ENCODE measurements around the gene HOXB8.
A peak's percentile ranks its signal among the peaks of the same experiment; 100 is the strongest.

HOXB8 gene

DNA sequence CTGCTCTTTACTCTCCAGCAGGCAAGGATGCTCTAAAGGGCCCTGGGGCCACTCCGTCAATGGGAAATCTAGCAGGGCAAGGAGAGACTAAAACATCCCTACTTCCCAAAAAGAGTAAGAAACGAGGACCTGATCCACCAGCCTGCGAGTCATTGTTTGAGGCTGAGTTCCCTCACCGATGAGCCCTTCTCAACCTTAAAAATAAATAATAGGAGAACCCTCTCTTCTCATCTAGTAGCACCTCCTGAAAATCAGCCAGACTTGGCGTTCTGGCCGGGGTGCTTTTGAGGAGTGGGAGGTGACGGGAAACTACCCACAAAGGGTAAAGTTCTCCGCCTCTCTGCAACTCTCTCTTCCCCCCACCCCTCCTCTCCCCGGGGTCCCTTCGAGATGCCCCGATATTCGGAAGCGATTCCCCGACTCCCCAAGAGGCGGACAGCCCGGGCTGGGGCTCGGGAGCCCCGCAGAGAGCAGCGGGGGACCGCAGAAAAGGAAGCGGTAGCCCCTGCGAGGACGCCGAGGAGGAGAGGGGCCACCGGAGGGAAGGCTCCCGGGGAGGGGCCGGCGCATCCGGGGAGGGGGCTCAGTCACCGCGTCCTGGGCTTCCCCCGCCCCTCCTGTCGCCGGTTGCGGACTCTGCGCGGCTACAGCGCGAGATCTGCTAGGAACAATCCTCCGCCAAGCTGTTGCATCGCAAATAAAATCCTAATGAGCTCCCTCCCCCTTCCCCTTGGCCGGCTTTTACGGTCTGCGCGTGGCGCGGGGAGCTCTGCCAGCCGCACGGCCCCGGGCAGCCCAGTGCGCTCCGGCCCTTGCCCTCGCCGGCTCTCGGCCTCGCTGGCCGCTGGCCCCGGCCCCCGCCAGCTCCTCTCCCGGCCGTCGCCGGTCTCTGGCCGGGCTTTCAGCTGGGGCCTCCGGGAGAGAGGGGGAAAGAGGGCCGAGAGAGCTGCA, 9.7 kb upstream of the HOXB8 start:
- no peak for FAIRE-seq

GRCh38 chr17:48624118-48624517, 9.0 kb upstream of the HOXB8 start:
- FAIRE-seq = no peak

- FAIRE-seq = no peak
These were observed 8.5 kb upstream of the HOXB8 start for GRCh38 chr17:48623583-48623982.

GRCh38 chr17:48622857-48623256, 7.8 kb upstream of the HOXB8 start:
- FAIRE-seq = no peak

DNA sequence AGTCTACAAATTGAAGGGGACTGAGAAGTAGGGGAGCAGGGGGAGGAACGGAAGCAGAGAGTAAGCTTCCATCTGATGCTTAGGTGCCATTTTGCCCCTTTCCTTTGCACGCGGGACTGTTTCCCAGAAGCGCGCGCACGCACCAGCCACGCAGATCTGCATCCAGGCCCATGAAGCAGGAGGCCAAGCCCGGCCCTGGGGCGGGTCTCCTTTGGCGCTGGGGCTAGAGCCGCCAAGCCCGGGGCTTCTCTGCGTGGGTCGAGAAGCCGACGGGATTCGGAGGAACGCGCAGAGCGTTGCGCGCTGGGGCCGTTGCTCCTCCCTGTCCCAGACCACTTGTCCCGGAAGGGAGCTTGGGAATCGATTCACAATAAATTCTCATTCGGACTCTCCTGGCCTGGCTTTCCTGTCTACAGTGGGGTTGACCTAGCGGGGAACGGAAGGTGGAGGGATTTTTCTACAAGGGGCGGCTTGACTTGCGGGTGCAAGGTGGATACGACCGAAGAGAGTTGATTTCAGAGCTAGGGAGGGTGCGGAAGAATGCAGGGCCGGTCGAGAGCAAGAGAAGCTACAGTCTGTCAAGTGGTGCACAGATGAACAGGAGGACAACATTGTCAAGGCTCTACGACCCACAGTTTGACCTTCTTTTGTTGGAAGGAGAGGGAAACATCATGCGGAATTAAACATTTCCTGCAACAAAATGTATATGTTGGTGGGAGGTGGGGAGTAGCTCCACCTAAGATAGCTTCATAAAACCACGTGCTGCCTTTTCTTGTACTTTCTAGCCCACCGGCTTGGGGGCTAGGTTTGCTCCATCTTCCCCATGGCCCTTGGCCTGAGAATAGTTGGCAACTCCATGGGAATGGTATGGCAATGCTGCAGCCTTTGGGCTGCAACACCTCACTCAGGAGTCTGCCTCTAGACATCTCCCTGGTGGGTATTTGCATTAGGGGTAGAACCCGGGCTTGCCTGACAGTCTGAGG, 6.6 kb upstream of the HOXB8 start:
- no peak for FAIRE-seq

GRCh38 chr17:48620461-48621139, 5.5 kb upstream of the HOXB8 start:
- no peak for FAIRE-seq

GRCh38 chr17:48619826-48620449, 4.8 kb upstream of the HOXB8 start:
- no peak for FAIRE-seq

GRCh38 chr17:48618256-48618896, 3.3 kb upstream of the HOXB8 start:
- peak; percentile 24 for FAIRE-seq

DNA sequence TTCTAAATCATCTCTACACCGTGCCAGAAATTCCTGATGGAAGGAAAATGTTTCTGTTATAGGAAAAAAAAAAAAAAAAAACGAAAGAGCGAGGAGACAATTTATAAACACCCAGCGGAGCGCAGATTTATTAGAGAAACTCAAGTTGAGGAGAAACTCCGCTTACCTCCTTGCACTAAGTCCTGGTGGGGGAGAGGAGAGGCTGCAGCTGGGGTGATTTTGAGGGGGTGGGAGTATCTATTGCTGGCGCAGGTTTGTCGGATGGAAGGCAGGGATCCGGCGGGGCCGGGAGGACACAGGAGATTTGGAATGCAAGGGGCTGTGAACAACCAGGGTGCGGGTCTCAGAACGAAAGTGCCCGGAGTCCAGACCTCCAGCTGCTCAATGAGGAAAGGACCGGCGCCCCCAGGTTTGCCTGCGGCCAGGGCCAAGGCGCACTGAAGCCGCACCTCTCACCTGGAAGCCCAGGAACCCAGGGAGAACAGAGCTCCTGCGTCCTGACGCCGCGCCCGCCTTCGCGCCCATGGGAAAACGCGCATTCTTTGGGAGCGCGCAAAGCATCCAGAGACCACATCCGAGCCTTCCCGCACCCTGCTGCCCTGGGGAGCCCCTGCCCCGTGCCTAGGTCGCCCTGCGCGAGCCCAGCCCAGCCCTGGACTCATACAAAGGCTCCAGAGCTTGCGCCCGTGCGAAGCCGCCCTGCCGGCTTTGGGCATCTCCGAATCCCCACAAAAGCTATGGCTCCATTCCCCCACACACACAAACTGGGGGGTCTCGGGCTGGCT, 2.6 kb upstream of the HOXB8 start:
- no peak for FAIRE-seq

DNA sequence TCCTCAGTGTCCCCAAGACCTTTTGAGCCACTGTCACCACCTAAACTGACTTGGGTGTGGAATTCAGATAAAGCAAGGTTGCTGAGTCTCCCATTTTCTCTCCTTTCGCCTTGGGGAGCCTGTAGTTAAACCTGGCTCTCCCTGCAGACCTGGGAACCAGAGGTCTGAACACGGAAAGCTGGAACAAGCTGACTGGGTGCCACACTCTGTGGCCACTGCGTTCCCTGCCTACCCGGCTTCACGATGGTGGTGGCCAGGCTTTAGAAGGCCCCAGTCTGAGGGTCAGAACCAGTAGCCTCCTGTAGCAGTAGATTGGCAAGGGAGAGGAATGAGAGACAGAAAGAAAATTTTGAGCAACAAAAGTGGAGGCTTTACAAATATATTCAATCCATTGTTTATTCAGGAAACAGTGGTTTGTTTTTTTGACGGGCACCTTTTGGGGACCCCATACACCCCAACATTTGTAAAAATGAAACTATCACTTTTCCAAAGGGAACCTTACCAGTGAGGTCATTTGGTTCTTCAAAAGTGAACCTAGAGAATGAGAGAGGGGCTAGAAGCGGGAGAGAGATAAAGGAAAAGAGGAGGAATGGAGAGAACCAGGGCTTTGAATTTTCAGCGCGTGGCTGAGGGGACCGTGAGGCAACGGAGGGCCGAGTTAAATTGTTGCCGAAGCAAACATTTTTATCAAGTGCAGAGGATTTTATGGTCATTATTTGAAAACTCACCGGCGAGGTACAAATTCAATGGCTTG, 1.8 kb upstream of the HOXB8 start:
- no peak for FAIRE-seq

GRCh38 chr17:48615963-48616716, 1.0 kb upstream of the HOXB8 start:
- no peak for FAIRE-seq

- no peak for FAIRE-seq
These were observed 1.0 kb downstream of the HOXB8 start for GRCh38 chr17:48613862-48614694.

DNA sequence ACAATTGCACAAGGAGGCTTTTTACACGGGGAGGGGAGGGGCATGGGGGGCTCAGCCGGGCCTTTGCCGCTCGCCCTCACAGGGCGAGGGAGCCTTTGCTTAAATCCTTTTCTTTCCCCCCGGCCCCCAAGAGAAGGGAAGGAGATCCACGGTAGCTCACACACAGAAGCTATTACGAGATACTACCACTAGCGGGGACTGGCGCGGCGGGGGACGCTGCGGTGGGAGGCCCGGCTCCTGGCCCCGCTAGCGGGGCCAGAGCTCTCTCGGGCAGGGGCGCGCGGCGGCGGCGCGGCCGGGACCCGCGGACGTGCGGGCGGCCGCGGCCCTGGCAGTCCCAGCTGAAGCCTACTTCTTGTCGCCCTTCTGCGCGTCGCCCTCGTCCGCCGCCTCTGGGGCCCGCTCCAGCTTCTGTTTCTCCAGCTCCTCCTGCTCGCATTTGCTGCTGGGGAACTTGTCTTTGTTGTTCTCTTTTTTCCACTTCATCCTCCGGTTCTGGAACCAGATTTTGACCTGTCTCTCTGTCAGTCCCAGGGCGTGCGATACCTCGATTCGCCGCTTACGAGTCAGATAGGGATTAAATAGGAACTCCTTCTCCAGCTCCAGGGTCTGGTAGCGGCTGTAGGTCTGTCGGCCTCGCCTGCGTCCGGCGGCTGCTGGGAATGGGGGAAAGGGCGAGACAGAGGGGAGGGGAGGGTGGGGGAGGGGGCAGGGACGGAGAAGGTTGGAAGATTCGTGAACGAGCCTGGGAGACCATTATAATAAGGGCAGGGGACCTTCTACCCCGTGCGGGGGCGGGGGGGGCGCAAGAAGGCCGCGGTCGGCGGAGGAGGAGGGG, 2.0 kb downstream of the HOXB8 start:
- FAIRE-seq = no peak

DNA sequence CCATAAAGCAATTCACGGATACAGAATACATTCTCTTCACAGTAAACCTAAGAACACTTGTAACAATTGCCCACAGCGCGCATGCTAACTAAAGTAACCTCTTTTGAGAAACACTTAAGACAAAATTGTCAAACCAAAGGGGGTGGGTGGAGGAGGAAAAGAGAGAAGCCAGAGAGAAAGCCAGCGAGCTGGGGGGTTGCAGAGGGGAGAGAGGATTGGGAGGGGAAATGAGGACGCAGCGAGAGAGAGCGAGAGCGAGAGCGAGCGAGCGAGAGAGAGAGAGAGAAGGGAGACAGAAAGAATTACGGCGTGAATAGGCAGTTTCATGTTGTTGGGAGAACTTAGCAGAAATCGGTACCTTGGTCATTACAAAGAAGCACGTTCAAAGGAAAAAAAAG, 2.6 kb downstream of the HOXB8 start:
- FAIRE-seq = no peak

GRCh38 chr17:48611681-48612455, 3.2 kb downstream of the HOXB8 start:
- FAIRE-seq = no peak

GRCh38 chr17:48611213-48611612, 3.9 kb downstream of the HOXB8 start:
- FAIRE-seq = no peak

Data from colon (tissue), 2 donors.